Subcutaneous adipose tissue (tissue), 4 donors: ENCODE data around the gene DHX8. TPM values are rescaled to one million over a fixed set of nuclear protein-coding genes. Genes with fewer than 3 reads are reported as not detected.

Experiments
- CTCF ChIP-seq: fragments of 450-650 bp; IDR thresholded peaks from one replicate; pipeline ENCODE4 v1.5.1; 2016; ENCODE audit warnings: low read depth, mild to moderate bottlenecking, control low read depth, antibody characterized with exemption, moderate library complexity
- total RNA-seq, 4 donors: library from RNA; depleted of rRNA; stranded (reverse); fragments of >200 nt; gene quantifications; one replicate each; pipeline ENCODE4 v1.1.0, GENCODE V29; 2016

Gene DHX8
- total RNA-seq, 4 donors from 2014 or later, result 27.5 to 31.7 (median 28.4) TPM

- TF ChIP-seq CTCF, result no peak
Measured at GRCh38 chr17:43479948-43480347, 3.8 kb upstream of the DHX8 start.

GRCh38 chr17:43482103-43483012 is 1.4 kb upstream of the DHX8 start:
- no peak for TF ChIP-seq CTCF

GRCh38 chr17:43490621-43491020 is 6.8 kb downstream of the DHX8 start:
- no peak for TF ChIP-seq CTCF

GRCh38 chr17:43515656-43516055 is 31.9 kb downstream of the DHX8 start:
- no peak for TF ChIP-seq CTCF

GRCh38 chr17:43517161-43517560 is 33.4 kb downstream of the DHX8 start:
- no peak for TF ChIP-seq CTCF

GRCh38 chr17:43517615-43518386 is 34.0 kb downstream of the DHX8 start:
- TF ChIP-seq CTCF, result no peak

- no peak for TF ChIP-seq CTCF
Measured at GRCh38 chr17:43521389-43521788, 37.6 kb downstream of the DHX8 start.
